B cell (primary cell): ENCODE results near the gene UPK3B. TPM values are rescaled to one million over a fixed set of nuclear protein-coding genes. Genes with fewer than 3 reads are reported as not detected.
"Not testable (repeated sequence)": the region's sequence is repeated elsewhere in the genome, so short reads cannot be mapped to it uniquely, and the experiment has no call there.

ENCODE experiments used
- ATAC-seq: fragments of 200-7000 bp; cut with Tn5 transposase; one replicate; pipeline ENCODE4 v1.10.0; 2021; ENCODE audit warnings: low read depth, mild to moderate bottlenecking, moderate number of reproducible peaks, moderate library complexity
- CTCF ChIA-PET: fragments of 350-600 bp; sonication (Branson Sonifier 250); formaldehyde crosslinking; loops from one replicate; lab custom pipeline; 2021; ENCODE audit warnings: antibody characterized with exemption, inconsistent platforms; lab: Charles Lee
- POLR2A ChIA-PET: fragments of 350-600 bp; sonication (Branson Sonifier 250); formaldehyde crosslinking; loops from one replicate; lab custom pipeline; 2021; ENCODE audit warnings: antibody characterized with exemption; lab: Charles Lee
- DNase-seq: peaks from one replicate; pipeline ENCODE4 v3.0.0; 2013
- H2AFZ ChIP-seq: 2 replicates; pipeline ENCODE4 v1.6.1; 2012; ENCODE audit warnings: mild to moderate bottlenecking, low read depth, low read length; ENCODE audit not compliant: insufficient read depth, poor library complexity, severe bottlenecking
- H3K27ac ChIP-seq, 2 donors: 1 replicate in 1 of 2; 2 replicates in 1 of 2; pipeline ENCODE4 v1.5.1; 2012 to 2013; ENCODE audit warnings: low read length in 2 of 2, mild to moderate bottlenecking in 2 of 2, moderate library complexity in 1 of 2
- H3K27me3 ChIP-seq, 4 experiments: fragments of 200-600 bp in 1 of 4; sonication (generic) in 1 of 4; replicated peaks in 1 of 4; 1 replicate in 2 of 4; 2 replicates in 2 of 4; pipeline versions ENCODE4 v1.6.1 to v1.7.0; 2013 to 2016; ENCODE audit warnings: low read length in 3 of 4, mild to moderate bottlenecking in 2 of 4, mixed read lengths in 1 of 4, moderate library complexity in 1 of 4; ENCODE audit not compliant: insufficient read depth in 4 of 4, control insufficient read depth in 3 of 4; ENCODE audit errors: control extremely low read depth in 1 of 4
- H3K36me3 ChIP-seq, 2 experiments: replicated peaks in 1 of 2; 1 replicate in 1 of 2; 2 replicates in 1 of 2; pipeline versions ENCODE4 v1.6.1 to v1.7.1; 2013; ENCODE audit warnings: low read length in 1 of 2; ENCODE audit not compliant: insufficient read depth in 2 of 2, control insufficient read depth in 1 of 2; ENCODE audit errors: control extremely low read depth in 1 of 2, extremely low read depth in 1 of 2
- H3K4me1 ChIP-seq, 2 donors: fragments of 200-600 bp in 1 of 2; sonication (generic) in 1 of 2; 1 replicate in 1 of 2; 2 replicates in 1 of 2; pipeline versions ENCODE4 v1.5.1 to v1.6.1; 2013 to 2017; ENCODE audit warnings: low read length in 2 of 2; ENCODE audit not compliant: control insufficient read depth in 2 of 2, insufficient read depth in 2 of 2
- H3K4me2 ChIP-seq: replicated peaks from 2 replicates; pipeline ENCODE3; 2012; ENCODE audit warnings: mild to moderate bottlenecking, low read depth, low read length; ENCODE audit not compliant: poor library complexity, severe bottlenecking
- H3K4me3 ChIP-seq, 5 experiments: fragments of 200-600 bp in 1 of 5; sonication (generic) in 1 of 5; 1 replicate in 3 of 5; 2 replicates in 2 of 5; pipeline versions ENCODE4 v1.5.1 to v1.7.0; 2011 to 2016; ENCODE audit warnings: low read length in 4 of 5, mild to moderate bottlenecking in 4 of 5, low read depth in 2 of 5, control low read depth in 1 of 5, moderate library complexity in 1 of 5; ENCODE audit not compliant: insufficient read depth in 1 of 5; ENCODE audit errors: control extremely low read depth in 1 of 5, extremely low read depth in 1 of 5
- H3K79me2 ChIP-seq: fragments of 200-600 bp; sonication (generic); one replicate; pipeline ENCODE4 v1.6.0; 2016; ENCODE audit warnings: low read length; ENCODE audit not compliant: control insufficient read depth, insufficient read depth
- H3K9ac ChIP-seq: fragments of 200-600 bp; sonication (generic); 2 replicates; pipeline ENCODE4 v1.6.1; 2017; ENCODE audit warnings: mild to moderate bottlenecking, low read length, moderate library complexity
- H3K9me3 ChIP-seq, 3 donors: one replicate each; pipeline versions ENCODE4 v1.6.1 to v1.7.1; 2013; ENCODE audit warnings: low read length in 2 of 3; ENCODE audit not compliant: control insufficient read depth in 2 of 3, insufficient read depth in 1 of 3; ENCODE audit errors: control extremely low read depth in 1 of 3
- H4K20me1 ChIP-seq: 2 replicates; pipeline ENCODE4 v1.6.0; 2012; ENCODE audit warnings: mild to moderate bottlenecking, low read length; ENCODE audit not compliant: insufficient read depth, control insufficient read depth, poor library complexity, severe bottlenecking
- H3K27ac Mint-ChIP-seq: one replicate; pipeline ENCODE4 v1.8.0; 2021; ENCODE audit warnings: mixed read lengths
- H3K27me3 Mint-ChIP-seq: one replicate; pipeline ENCODE4 v1.8.0; 2021; ENCODE audit warnings: mixed read lengths
- H3K4me1 Mint-ChIP-seq: one replicate; pipeline ENCODE4 v1.8.0; 2021; ENCODE audit warnings: mixed read lengths
- H3K4me3 Mint-ChIP-seq: one replicate; pipeline ENCODE4 v1.8.0; 2021; ENCODE audit warnings: mixed read lengths
- H3K9me3 Mint-ChIP-seq: one replicate; pipeline ENCODE4 v1.8.0; 2022; ENCODE audit warnings: mixed read lengths; ENCODE audit not compliant: insufficient read depth
- CTCF ChIP-seq: fragments of 200-600 bp; IDR thresholded peaks from one replicate; pipeline ENCODE4 v1.8.0; 2022; ENCODE audit warnings: antibody characterized with exemption, mild to moderate bottlenecking
- EZH2 ChIP-seq: IDR thresholded peaks from 2 replicates; pipeline ENCODE4 v1.6.1; 2012; ENCODE audit warnings: borderline replicate concordance, low read depth, mild to moderate bottlenecking, moderate library complexity, low read length; ENCODE audit not compliant: insufficient read depth, poor library complexity, severe bottlenecking
- WGBS: methylation state at CpG from one replicate; pipeline ENCODE4 v1.1.5; 2013; ENCODE audit warnings: missing lambda C conversion rate; ENCODE audit not compliant: insufficient coverage; 5-methylcytosine and 5-hydroxymethylcytosine counted together
- intact Hi-C: fragments of 100-400 bp; cut with micrococcal nuclease; formaldehyde crosslinking; loops from one replicate; pipeline ENCODE4 v1.10.0; 2022
- polyA plus RNA-seq: library from polyadenylated mRNA; depleted of rRNA; stranded (reverse); fragments of >200 nt; gene quantifications from 2 replicates; pipeline ENCODE4 v1.2.3, GENCODE V29; 2012
- total RNA-seq, 2 donors: library from RNA; stranded (reverse); fragments of 120-200 nt in 1 of 2; gene quantifications; 1 replicate in 1 of 2; 2 replicates in 1 of 2; pipeline versions ENCODE4 v1.2.3 to v1.2.4, GENCODE V29; 2013 to 2022

Gene UPK3B
- total and polyA plus RNA-seq, 2 donors (not counting 1 experiment from before 2014, with no cell fraction given): 2.8 to 4.9 TPM

GRCh38 chr7:76514926-76515771 lies 4.8 kb downstream of the UPK3B start:
- Mint-ChIP-seq H3K4me1 (no peaks in the 10 kb centered on the region), H3K9me3 (no peaks in the 10 kb centered on the region), H3K4me3 (no peak overlapping the region), H3K27ac (no peak overlapping the region), H3K27me3 (no peaks in the 10 kb centered on the region)
- Histone ChIP-seq H2AFZ (no peak overlapping the region), H3K4me3 (no peak overlapping the region), H3K9ac (no peak overlapping the region), H3K27me3 (peaks cover 0 to 4% (median 0%) of the 10 kb centered on the region in 4 experiments), H3K4me1 (peaks cover 0 to 3% of the 10 kb centered on the region in 2 donors), H4K20me1 (no peaks in the 10 kb centered on the region), H3K9me3 (no peaks in the 10 kb centered on the region), H3K27ac (no peak overlapping the region), H3K4me2 (no peak overlapping the region), H3K79me2 (no peaks in the 10 kb centered on the region), H3K36me3 (no peaks in the 10 kb centered on the region)
- ATAC-seq (no peak), DNase-seq (peak; percentile 4)
- ChIA-PET POLR2A (no interaction called here), CTCF (no interaction called here)
- WGBS: 90% methylated on average over 2 of the region's 16 CpGs
- intact Hi-C loops: no loop called here
- TF ChIP-seq CTCF: no peak
- TF ChIP-seq EZH2: no peak

DNA sequence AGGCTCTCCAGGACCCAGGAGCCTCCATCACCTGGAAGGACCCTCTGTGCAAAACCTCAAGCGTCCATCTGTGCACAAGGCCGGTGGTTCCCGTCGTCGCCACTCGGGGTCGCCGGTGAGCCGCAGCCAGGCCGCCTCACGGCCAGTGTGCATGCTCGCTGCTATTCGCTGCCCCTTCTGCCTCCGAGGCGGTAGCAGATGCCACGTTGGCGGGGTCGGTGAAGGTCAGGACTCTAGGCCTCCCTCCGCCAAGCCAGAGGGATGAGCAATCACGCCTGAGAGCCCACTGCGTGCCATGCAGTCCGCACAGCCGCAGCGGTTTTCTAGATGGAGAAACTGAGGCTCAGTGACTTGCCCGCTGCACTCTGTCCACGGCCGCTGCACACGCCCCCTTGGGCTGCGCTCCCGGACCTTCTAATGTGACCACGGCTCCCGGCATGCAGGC lies 5.7 kb downstream of the UPK3B start:
- Histone ChIP-seq H3K79me2 (no peaks in the 10 kb centered on the region), H2AFZ (peak overlapping the region; percentile 42), H3K9me3 (no peaks in the 10 kb centered on the region), H3K4me3 (no peak overlapping the region), H3K27me3 (peaks cover 0 to 4% (median 0%) of the 10 kb centered on the region in 4 experiments), H4K20me1 (no peaks in the 10 kb centered on the region), H3K36me3 (no peaks in the 10 kb centered on the region), H3K4me2 (peak overlapping the region; percentile 42), H3K9ac (no peak overlapping the region), H3K27ac (no peak overlapping the region), H3K4me1 (peaks cover 0 to 3% of the 10 kb centered on the region in 2 donors)
- intact Hi-C loops: no loop called here
- H3K27me3 Mint-ChIP-seq: no peaks in the 10 kb centered on the region
- no peaks in the 10 kb centered on the region for H3K9me3 Mint-ChIP-seq
- H3K27ac Mint-ChIP-seq: no peak overlapping the region
- no peak overlapping the region for H3K4me3 Mint-ChIP-seq
- ATAC-seq (no peak), DNase-seq (peak; percentile 50)
- TF ChIP-seq CTCF (no peak), EZH2 (no peak)
- no peaks in the 10 kb centered on the region for H3K4me1 Mint-ChIP-seq
- POLR2A ChIA-PET: no interaction called here
- 14% methylated on average over 32 of the region's 32 CpGs for WGBS
- CTCF ChIA-PET: no interaction called here

- H3K4me3 ChIP-seq, CTCF ChIA-PET, H3K4me3 Mint-ChIP-seq, H3K79me2 ChIP-seq, H4K20me1 ChIP-seq, H3K9me3 Mint-ChIP-seq, ATAC-seq, H3K27me3 Mint-ChIP-seq, H3K27me3 ChIP-seq, H3K9me3 ChIP-seq, H3K27ac Mint-ChIP-seq, H3K4me2 ChIP-seq, DNase-seq, H3K9ac ChIP-seq, POLR2A ChIA-PET, H3K27ac ChIP-seq, H2AFZ ChIP-seq, H3K4me1 ChIP-seq, intact Hi-C loops, H3K36me3 ChIP-seq, H3K4me1 Mint-ChIP-seq: not testable (repeated sequence)
- no CpG with 5 or more reads among the region's 6 CpGs for WGBS
These were observed 6.6 kb downstream of the UPK3B start for GRCh38 chr7:76516932-76517331.
